GM06990 (cell line): Measurements from ENCODE around the gene MICU2.
"Not testable (repeated sequence)": the region's sequence is repeated elsewhere in the genome, so short reads cannot be mapped to it uniquely, and the experiment has no call there.

Experiments
- DNase-seq: peaks from one replicate; pipeline ENCODE4 v3.0.0-alpha.2; 2011; ENCODE audit not compliant: insufficient read length; ENCODE audit errors: extremely low read depth
- H3K27me3 ChIP-seq: replicated peaks from 2 replicates; pipeline ENCODE4 v1.6.0; 2011; ENCODE audit warnings: low read length; ENCODE audit not compliant: control insufficient read depth, insufficient read depth
- H3K36me3 ChIP-seq: 2 replicates; pipeline ENCODE4 v1.5.1; 2011; ENCODE audit warnings: low read length; ENCODE audit not compliant: control insufficient read depth, insufficient read depth
- H3K4me3 ChIP-seq: replicated peaks from 2 replicates; pipeline ENCODE4 v1.5.1; 2011; ENCODE audit warnings: low read depth, mild to moderate bottlenecking, control low read depth, low read length
- CTCF ChIP-seq: IDR thresholded peaks from 2 replicates; pipeline ENCODE4 v1.5.1; 2011; ENCODE audit warnings: low read length, control low read depth, mild to moderate bottlenecking, inconsistent platforms; ENCODE audit not compliant: insufficient read depth, poor library complexity, severe bottlenecking

Gene MICU2

DNA sequence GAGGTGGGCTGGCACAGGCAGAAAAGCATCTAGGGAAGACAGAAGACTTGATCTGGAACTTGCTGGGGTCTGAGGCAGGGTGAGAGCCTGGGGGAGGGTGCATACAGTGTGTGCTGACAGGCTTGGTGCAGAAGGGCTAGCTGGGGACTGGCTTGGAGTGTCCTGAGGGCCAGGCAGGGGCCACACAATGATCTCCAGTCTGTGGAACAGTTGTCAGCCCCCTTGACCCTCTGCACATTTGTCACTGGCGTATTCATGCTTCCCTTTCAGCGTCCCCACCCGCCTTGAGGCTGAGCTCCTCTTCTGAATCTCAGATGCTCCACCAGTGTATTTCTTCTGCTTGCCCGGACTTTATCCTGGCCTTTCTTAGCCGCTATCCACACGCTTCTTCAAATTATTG, 2.8 kb upstream of the MICU2 start:
- Histone ChIP-seq H3K4me3 (no peak overlapping the region), H3K27me3 (peaks cover 1% of the 10 kb centered on the region; the same call in 1 of the 2 replicates), H3K36me3 (no peaks in the 10 kb centered on the region)
- TF ChIP-seq CTCF: no peak
- DNase-seq: no peak

GRCh38 chr13:21606251-21606650, 2.3 kb upstream of the MICU2 start:
- Histone ChIP-seq H3K36me3 (no peaks in the 10 kb centered on the region), H3K4me3 (no peak overlapping the region), H3K27me3 (peaks cover 1% of the 10 kb centered on the region; the same call in 1 of the 2 replicates)
- DNase-seq: no peak
- no peak for TF ChIP-seq CTCF

GRCh38 chr13:21596722-21597121, 7.2 kb downstream of the MICU2 start:
- Histone ChIP-seq H3K4me3 (no peak overlapping the region), H3K36me3 (no peaks in the 10 kb centered on the region), H3K27me3 (no peaks in the 10 kb centered on the region)
- DNase-seq: no peak
- TF ChIP-seq CTCF: no peak

- peak overlapping the region; percentile 31; the same call in 1 of the 2 replicates for H3K4me3 ChIP-seq
- no peaks in the 10 kb centered on the region for H3K36me3 ChIP-seq
- no peak for TF ChIP-seq CTCF
- no peaks in the 10 kb centered on the region for H3K27me3 ChIP-seq
- DNase-seq: peak; percentile 20
Measured at GRCh38 chr13:21595546-21595822, 8.5 kb downstream of the MICU2 start.

- Histone ChIP-seq H3K4me3 (peak overlapping the region; percentile 31), H3K36me3 (no peaks in the 10 kb centered on the region), H3K27me3 (no peaks in the 10 kb centered on the region)
- DNase-seq: no peak
- TF ChIP-seq CTCF: no peak
Measured at GRCh38 chr13:21594715-21595545, 9.0 kb downstream of the MICU2 start.

DNA sequence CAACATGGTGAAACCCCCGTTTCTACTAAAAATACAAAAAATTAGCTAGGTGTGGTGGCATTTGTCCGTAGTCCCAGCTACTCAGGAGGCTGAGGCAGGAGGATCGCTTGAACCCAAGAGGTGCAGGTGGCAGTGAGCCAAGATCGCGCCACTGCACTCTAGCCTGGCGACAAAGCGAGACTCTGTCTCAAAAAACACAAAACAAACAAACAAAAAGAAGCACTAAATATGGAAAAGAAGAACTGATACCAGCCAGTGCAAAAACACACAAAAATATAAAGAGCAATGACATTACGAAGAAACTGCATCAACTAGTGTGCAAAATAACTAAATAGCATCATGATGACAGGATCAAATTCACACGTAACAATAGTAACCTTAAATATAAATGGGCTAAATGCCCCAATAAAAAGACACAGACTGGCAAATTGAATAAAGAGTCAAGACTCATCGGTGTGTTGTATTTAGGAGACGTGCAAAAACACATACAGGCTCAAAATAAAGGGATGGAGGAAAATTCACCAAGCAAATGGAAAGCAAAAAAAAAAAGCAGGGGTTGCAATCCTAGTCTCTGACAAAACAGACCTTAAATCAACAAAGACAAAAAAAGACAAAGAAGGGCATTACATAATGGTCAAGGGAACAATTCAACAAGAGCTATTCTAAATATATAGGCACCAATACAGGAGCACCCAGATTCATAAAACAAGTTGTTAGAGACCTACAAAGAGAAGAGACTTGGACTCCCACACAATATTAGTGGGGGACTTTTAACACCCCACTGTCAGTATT, 13.1 kb downstream of the MICU2 start:
- H3K36me3 ChIP-seq, DNase-seq, H3K27me3 ChIP-seq: not testable (repeated sequence)
- H3K4me3 ChIP-seq: 0 out of 2 replicates have a peak overlapping the region, but pooled peaks have one; percentile 13
